Hematopoietic multipotent progenitor cell treated with erythropoietin and hydrocortisone succinate and interleukin-3 and kit ligand, for 17 days (in vitro differentiated cells): ENCODE results near the gene UBTD2.
"Not testable (repeated sequence)": the region's sequence is repeated elsewhere in the genome, so short reads cannot be mapped to it uniquely, and the experiment has no call there.

Experiments used
- DNase-seq: peaks from one replicate; pipeline ENCODE4 v3.0.0-alpha.2; 2015; ENCODE audit warnings: low spot score

The UBTD2 gene

GRCh38 chr5:172283020-172283861 is at the start of gene UBTD2:
Gene UBTD2 (minus strand): TSS chr5:172283764. CDS start chr5:172283665, 99 bp downstream.
- DNase-seq: no peak

- not testable (repeated sequence) for DNase-seq
Observed at GRCh38 chr5:172326901-172327300, 43.3 kb upstream of the UBTD2 start.

- DNase-seq: no peak
Observed at GRCh38 chr5:172325452-172325851, 41.9 kb upstream of the UBTD2 start.

GRCh38 chr5:172322028-172322965 is 38.7 kb upstream of the UBTD2 start:
- no peak for DNase-seq

GRCh38 chr5:172321593-172321992 is 38.0 kb upstream of the UBTD2 start:
- no peak for DNase-seq

- DNase-seq: no peak
Observed at GRCh38 chr5:172319708-172320441, 36.3 kb upstream of the UBTD2 start.

GRCh38 chr5:172315587-172316493 is 32.3 kb upstream of the UBTD2 start:
- no peak for DNase-seq

GRCh38 chr5:172313915-172314314 is 30.4 kb upstream of the UBTD2 start:
- DNase-seq: no peak

- no peak for DNase-seq
Observed at GRCh38 chr5:172312286-172312685, 28.7 kb upstream of the UBTD2 start.

- no peak for DNase-seq
Observed at GRCh38 chr5:172311605-172312004, 28.0 kb upstream of the UBTD2 start.

- DNase-seq: no peak
Observed at GRCh38 chr5:172311026-172311425, 27.5 kb upstream of the UBTD2 start.

- no peak for DNase-seq
Observed at GRCh38 chr5:172305380-172305779, 21.8 kb upstream of the UBTD2 start.

- no peak for DNase-seq
Observed at GRCh38 chr5:172303572-172304335, 20.2 kb upstream of the UBTD2 start.

GRCh38 chr5:172303162-172303561 is 19.6 kb upstream of the UBTD2 start:
- no peak for DNase-seq

GRCh38 chr5:172302047-172302710 is 18.6 kb upstream of the UBTD2 start:
- no peak for DNase-seq

GRCh38 chr5:172299916-172300439 is 16.4 kb upstream of the UBTD2 start:
- no peak for DNase-seq

- no peak for DNase-seq
Observed at GRCh38 chr5:172294831-172295230, 11.3 kb upstream of the UBTD2 start.

- DNase-seq: no peak
Observed at GRCh38 chr5:172293745-172294342, 10.3 kb upstream of the UBTD2 start.
